Peyer's patch (tissue), 4 donors: ENCODE measurements around the gene GADD45A. TPM values are rescaled to one million over a fixed set of nuclear protein-coding genes. Genes with fewer than 3 reads are reported as not detected.
A peak's percentile ranks its signal among the peaks of the same experiment; 100 is the strongest.

ENCODE experiments used
- DNase-seq, 3 donors: peaks; one replicate each; pipeline ENCODE4 v3.0.0-alpha.2; 2017 to 2019
- H3K27ac ChIP-seq, 4 donors: fragments of 200-600 bp; sonication (generic); one replicate each; pipeline ENCODE4 v1.5.1; 2016 to 2019
- H3K27me3 ChIP-seq, 2 donors: fragments of 200-600 bp; sonication (generic); one replicate each; pipeline ENCODE4 v1.5.1; 2019
- H3K36me3 ChIP-seq, 3 donors: fragments of 200-600 bp; sonication (generic); one replicate each; pipeline ENCODE4 v1.5.1; 2016 to 2019
- H3K4me1 ChIP-seq, 4 donors: fragments of 200-600 bp; sonication (generic); one replicate each; pipeline ENCODE4 v1.5.1; 2016 to 2019
- H3K4me3 ChIP-seq, 4 donors: fragments of 200-600 bp; sonication (generic); 1 replicate in 3 of 4; 2 replicates in 1 of 4; pipeline ENCODE4 v1.5.1; 2016 to 2019; ENCODE audit warnings: mild to moderate bottlenecking in 1 of 4
- H3K9me3 ChIP-seq, 4 donors: fragments of 200-600 bp; sonication (generic); one replicate each; pipeline ENCODE4 v1.5.1; 2016 to 2019; ENCODE audit warnings: mild to moderate bottlenecking in 1 of 4
- POLR2A ChIP-seq, 2 donors: fragments of 450-650 bp; IDR thresholded peaks; one replicate each; pipeline ENCODE4 v1.5.1; 2017; ENCODE audit warnings: antibody characterized with exemption in 2 of 2, mild to moderate bottlenecking in 2 of 2, moderate library complexity in 2 of 2
- total RNA-seq, 4 donors: library from RNA; depleted of rRNA; stranded (reverse); fragments of >200 nt; gene quantifications; one replicate each; pipeline ENCODE4 v1.1.0, GENCODE V29; 2016
- TF ChIP-seq, protein P1 (sequence below), 6 experiments: fragments of 450-650 bp in 4 of 6; fragments of 200-600 bp in 2 of 6; sonication (generic) in 1 of 6; IDR thresholded peaks; one replicate each; pipeline ENCODE4 v1.5.1; 2017 to 2019; ENCODE audit warnings: antibody characterized with exemption in 6 of 6, mild to moderate bottlenecking in 3 of 6, moderate library complexity in 1 of 6

Gene GADD45A
- total RNA-seq: 10 to 100 TPM; 22.3 to 73.7 (median 55.1) TPM

- DNase-seq: peak; percentile 97 to 99 (median 99)
- peaks cover 0 to 30% (median 6%) of the 10 kb centered on the region in 4 donors for H3K4me1 ChIP-seq
These were observed at the start of gene GADD45A for GRCh38 chr1:67685067-67685557. GADD45A (plus strand) TSS chr1:67685201; CDS start chr1:67685495, 294 bp downstream.

DNA sequence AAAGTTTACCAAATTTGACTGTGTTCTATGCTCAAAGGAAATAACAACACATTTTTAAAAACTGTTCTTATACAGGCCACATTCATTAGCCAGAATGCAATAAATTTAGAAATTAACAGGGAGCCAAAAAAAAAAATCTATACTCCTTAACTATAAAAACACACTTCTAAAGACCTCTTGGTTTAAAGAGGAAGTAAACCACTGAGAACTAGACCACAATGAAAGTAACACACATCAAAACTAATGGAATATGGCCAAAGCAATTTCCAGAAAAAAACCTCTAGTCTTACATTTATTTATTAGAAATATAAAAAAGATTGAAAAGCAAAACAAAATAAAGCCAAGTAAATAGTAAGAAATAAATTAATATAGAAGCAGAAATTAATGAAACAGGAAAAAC, 48.9 kb upstream of the GADD45A start:
- H3K9me3 ChIP-seq: no peaks in the 10 kb centered on the region
- H3K36me3 ChIP-seq: no peaks in the 10 kb centered on the region
- no peaks in the 10 kb centered on the region for H3K27me3 ChIP-seq
- peaks cover 0 to 18% (median 2%) of the 10 kb centered on the region in 4 donors for H3K4me1 ChIP-seq
- H3K27ac ChIP-seq: no peak overlapping the region
- H3K4me3 ChIP-seq: no peak overlapping the region
- TF ChIP-seq, protein P1, sequence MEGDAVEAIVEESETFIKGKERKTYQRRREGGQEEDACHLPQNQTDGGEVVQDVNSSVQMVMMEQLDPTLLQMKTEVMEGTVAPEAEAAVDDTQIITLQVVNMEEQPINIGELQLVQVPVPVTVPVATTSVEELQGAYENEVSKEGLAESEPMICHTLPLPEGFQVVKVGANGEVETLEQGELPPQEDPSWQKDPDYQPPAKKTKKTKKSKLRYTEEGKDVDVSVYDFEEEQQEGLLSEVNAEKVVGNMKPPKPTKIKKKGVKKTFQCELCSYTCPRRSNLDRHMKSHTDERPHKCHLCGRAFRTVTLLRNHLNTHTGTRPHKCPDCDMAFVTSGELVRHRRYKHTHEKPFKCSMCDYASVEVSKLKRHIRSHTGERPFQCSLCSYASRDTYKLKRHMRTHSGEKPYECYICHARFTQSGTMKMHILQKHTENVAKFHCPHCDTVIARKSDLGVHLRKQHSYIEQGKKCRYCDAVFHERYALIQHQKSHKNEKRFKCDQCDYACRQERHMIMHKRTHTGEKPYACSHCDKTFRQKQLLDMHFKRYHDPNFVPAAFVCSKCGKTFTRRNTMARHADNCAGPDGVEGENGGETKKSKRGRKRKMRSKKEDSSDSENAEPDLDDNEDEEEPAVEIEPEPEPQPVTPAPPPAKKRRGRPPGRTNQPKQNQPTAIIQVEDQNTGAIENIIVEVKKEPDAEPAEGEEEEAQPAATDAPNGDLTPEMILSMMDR (IDR thresholded peaks at IDR 0.05): no peak
- DNase-seq: no peak

More at GRCh38 chr1:67685067-67685557, at the start of gene GADD45A:
- TF ChIP-seq, protein P1 (IDR thresholded peaks at IDR 0.05): peak in 1 of 6 experiments; percentile 26
- peak; percentile 100 for TF ChIP-seq POLR2A (IDR thresholded peaks at IDR 0.05)
- peak within 1 kb of the TSS; percentile 89 to 99 (median 94) for H3K27ac ChIP-seq
- H3K27me3 ChIP-seq: no peaks in the 10 kb centered on the region
- H3K9me3 ChIP-seq: no peaks in the 10 kb centered on the region
- peaks cover 0 to 20% (median 3%) of the 10 kb centered on the region in 3 donors for H3K36me3 ChIP-seq
- peak within 1 kb of the TSS; percentile 68 to 89 (median 80) for H3K4me3 ChIP-seq

DNA sequence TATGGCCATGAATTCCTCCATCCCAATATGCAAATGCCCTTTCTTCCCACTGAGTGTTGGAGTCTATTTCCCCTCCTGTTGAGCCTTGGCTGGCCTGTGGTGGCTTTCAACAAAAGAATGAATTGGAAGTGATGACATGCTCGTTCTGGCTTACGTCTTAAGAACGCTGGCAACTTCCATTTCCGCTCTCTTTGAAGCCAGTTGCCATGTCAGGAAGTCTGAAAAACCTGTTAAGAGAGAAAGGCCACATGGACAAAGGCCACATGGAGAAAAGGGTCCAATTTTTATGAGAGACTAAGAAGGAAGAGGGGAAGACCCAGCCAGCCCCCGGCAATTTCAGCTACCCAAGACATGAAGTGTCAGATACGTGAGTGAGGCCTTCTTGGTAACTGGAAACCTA, 45.6 kb upstream of the GADD45A start:
- TF ChIP-seq, protein P1 (IDR thresholded peaks at IDR 0.05): no peak
- no peak for TF ChIP-seq POLR2A (IDR thresholded peaks at IDR 0.05)
- H3K9me3 ChIP-seq: no peaks in the 10 kb centered on the region
- H3K4me3 ChIP-seq: no peak overlapping the region
- no peak overlapping the region for H3K27ac ChIP-seq
- no peak for DNase-seq
- peaks cover 0 to 9% (median 0%) of the 10 kb centered on the region in 4 donors for H3K4me1 ChIP-seq
- H3K27me3 ChIP-seq: no peaks in the 10 kb centered on the region
- H3K36me3 ChIP-seq: no peaks in the 10 kb centered on the region

DNA sequence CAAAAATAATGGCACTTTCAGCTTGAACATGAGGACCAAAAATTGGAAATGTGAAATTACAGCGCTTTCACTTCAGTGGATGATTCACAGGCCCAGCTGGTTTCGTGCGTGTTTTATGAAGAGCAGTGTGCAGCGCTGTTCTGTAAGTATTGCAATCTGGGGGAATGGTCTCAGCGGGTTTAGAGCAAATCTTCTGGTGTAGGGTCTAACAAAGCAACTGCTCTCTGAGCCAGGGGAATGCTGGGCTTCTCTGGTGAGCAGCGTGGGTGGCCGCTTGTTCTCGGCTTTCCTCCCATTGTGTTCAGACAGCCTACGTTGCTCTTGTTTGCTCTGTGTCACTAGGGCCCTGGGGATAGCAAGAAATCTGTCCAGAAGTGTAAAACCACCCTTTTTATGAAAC, 42.4 kb upstream of the GADD45A start:
- TF ChIP-seq, protein P1 (IDR thresholded peaks at IDR 0.05): no peak
- TF ChIP-seq POLR2A (IDR thresholded peaks at IDR 0.05): no peak
- no peak overlapping the region for H3K27ac ChIP-seq
- no peaks in the 10 kb centered on the region for H3K36me3 ChIP-seq
- peaks cover 0 to 35% (median 3%) of the 10 kb centered on the region in 4 donors for H3K4me1 ChIP-seq
- H3K27me3 ChIP-seq: no peaks in the 10 kb centered on the region
- DNase-seq: no peak
- no peaks in the 10 kb centered on the region for H3K9me3 ChIP-seq
- H3K4me3 ChIP-seq: no peak overlapping the region

DNA sequence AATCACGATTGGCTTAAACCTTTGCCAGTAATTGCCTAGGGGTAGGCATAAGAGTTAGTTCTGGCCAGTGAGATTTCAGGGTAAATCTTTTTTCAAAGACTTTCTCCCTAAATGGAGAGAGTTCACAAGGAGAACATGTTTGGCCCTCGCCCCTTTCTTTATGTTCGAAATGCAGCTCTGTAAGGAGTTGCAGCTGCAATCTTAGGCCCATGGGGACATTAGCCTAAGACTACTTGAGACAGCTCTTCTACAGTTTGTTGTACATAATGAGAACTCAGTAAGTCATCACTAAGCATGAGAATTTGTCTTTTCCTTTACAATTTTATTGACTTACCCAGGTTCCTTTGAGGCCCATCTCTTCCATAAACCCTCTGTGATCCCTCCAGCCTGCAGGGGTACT, 40.4 kb upstream of the GADD45A start:
- no peaks in the 10 kb centered on the region for H3K9me3 ChIP-seq
- H3K27ac ChIP-seq: peak overlapping the region in 2 of 4 donors; percentile 22 to 31
- no peaks in the 10 kb centered on the region for H3K36me3 ChIP-seq
- no peak for TF ChIP-seq POLR2A (IDR thresholded peaks at IDR 0.05)
- TF ChIP-seq, protein P1 (IDR thresholded peaks at IDR 0.05): no peak
- DNase-seq: no peak
- peaks cover 0 to 35% (median 3%) of the 10 kb centered on the region in 4 donors for H3K4me1 ChIP-seq
- no peak overlapping the region for H3K4me3 ChIP-seq
- no peaks in the 10 kb centered on the region for H3K27me3 ChIP-seq
